NCI-H1105 treated with DMSO at 0.1 percent for 48 hours (cell line): ENCODE data around the gene COX6B2.
"Not testable (repeated sequence)": the region's sequence is repeated elsewhere in the genome, so short reads cannot be mapped to it uniquely, and the experiment has no call there.

Source experiments
- DNase-seq: peaks from one replicate; lab custom pipeline; 2025; lab: John Stamatoyannopoulos, UW

The COX6B2 gene, protein sequence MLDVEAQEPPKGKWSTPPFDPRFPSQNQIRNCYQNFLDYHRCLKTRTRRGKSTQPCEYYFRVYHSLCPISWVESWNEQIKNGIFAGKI

DNA sequence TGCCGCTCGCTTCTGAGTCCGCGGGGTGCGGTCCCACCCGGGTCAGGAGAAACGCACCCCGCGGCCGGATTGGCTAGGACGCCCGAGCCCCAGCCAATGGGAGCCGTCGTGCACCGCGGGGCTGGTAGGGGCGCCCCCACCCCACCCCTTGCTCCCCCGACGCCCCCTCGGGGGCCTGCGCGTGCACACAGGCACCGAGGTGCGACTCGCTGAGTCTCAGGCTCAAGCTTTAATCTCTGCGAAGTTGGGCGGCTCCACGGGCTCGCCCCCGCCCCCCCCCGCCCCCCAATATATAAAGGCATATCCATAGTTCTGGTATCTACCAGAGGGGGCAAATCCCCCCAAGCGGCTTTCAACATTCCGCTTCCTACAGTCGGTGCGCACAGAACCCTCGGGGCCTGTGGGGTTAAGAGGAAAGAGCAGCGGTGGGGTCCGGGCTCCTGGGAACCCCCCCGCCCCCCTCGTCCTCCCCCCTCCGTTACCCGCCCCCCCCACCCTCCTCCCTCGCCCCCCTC is at the start of gene COX6B2:
Gene COX6B2, minus strand, starts transcription at position 22 of the 515 bp plus-strand sequence. CDS start 198 bp downstream, outside the sequence.
- no peak for DNase-seq

DNA sequence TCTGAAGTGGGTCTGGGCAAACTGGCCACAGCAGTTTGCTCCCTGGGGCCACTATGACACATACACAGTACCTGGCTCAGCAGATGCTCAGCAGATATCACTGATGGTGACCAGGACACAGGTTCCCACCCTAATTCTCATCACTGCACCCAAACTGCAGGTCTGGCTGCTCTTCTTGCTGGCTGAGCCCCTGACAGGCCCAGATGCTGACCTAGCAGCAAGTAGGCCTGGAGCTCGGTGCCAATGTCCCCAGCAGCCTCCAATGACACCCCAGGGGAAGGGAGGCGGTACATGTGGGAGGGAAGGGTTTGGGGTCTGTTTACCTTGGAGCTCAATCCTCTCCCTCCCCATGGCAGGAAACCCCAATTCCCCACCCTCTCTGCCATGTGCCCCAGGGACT is 48.0 kb upstream of the COX6B2 start:
- no peak for DNase-seq

DNA sequence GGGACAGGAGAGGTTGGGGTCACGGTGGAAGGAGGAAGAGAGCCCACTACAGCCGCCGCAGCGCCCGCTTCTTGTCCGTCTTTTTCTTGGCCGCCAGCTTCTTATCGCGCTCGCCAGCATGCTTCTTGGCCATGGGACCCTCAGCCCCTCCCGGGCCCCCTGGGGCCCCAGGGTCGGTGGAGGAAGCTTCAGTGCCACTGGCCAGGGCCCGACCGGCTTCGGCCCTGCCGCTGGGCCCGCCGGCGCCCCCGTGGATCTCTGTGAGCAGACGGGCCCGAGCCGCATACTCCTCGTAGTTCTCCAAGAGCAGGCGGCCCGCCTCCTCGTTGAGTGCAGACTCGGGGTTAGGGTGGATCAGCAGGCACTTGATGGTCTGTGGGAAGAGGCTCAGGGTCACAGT is 46.9 kb upstream of the COX6B2 start:
- not testable (repeated sequence) for DNase-seq

DNA sequence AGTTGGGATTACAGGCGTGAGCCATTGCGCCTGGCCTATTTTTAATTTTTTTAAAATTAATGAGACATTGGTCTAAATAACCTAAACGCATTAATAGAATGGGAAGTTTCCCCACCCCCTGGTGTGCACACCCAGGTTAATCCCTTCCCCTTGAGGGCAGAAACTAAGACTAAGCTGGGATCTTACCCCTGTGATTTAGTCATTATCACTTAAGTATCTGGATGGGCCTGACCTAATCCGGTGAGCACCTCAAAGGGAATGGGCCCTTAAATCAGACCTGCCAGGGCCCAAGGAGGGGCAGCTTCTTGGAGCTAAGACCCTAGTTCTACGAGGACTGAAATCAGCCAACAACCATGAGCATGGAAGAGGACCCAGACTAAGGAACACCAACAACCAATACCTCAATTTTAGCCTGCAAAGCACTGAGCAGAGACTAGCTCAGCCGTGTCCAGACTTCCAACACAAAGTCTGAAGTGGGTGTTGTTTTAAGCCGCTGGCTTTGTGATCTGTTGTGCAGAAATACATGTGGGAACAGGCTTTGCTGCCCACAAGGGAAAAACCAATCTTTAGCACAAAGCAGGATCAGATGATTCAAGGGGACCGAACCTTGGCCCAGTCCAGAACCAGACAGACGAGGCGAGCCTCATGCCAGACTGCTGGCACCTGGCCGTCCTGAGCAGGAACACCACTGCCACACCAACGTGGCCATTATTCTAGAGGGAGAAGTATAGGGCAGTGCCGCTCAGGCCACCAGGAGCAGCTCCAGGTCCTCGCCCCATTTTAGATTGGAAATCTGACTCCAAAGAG is 46.0 kb upstream of the COX6B2 start:
- DNase-seq = no peak

DNA sequence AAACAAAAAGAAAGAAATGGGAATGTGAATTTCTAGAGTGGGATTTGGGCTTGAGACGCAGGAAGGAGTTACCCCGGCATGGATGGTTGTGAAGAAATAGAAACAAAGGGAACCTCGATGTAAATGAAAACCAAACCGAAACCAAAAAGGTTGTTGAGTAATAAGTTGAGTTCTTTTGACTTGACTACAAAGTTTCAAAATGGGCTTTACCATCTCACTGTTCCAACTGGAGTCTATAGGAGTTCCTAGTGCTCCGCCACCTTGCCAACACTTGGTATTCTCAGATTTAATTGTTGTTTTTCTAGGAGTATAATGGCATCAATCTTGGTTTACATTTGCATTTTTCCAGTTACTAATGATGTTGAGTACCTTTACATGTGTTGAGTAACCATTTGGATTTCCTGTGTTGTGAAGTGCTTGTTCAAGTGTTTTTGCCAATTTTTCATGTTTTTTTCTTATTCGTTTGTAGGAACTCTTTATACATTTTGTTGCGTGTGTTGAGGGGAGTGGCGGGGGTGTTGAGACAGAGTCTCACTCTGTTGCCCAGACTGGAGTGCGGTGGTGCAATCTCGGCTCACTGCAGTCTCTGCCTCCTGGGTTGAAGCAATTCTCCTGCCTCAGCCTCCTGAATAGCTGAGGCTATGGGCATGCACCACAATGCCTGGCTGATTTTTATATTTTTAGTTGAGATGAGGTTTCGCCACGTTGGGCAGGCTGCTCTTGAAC is 43.8 kb upstream of the COX6B2 start:
- DNase-seq = no peak

DNA sequence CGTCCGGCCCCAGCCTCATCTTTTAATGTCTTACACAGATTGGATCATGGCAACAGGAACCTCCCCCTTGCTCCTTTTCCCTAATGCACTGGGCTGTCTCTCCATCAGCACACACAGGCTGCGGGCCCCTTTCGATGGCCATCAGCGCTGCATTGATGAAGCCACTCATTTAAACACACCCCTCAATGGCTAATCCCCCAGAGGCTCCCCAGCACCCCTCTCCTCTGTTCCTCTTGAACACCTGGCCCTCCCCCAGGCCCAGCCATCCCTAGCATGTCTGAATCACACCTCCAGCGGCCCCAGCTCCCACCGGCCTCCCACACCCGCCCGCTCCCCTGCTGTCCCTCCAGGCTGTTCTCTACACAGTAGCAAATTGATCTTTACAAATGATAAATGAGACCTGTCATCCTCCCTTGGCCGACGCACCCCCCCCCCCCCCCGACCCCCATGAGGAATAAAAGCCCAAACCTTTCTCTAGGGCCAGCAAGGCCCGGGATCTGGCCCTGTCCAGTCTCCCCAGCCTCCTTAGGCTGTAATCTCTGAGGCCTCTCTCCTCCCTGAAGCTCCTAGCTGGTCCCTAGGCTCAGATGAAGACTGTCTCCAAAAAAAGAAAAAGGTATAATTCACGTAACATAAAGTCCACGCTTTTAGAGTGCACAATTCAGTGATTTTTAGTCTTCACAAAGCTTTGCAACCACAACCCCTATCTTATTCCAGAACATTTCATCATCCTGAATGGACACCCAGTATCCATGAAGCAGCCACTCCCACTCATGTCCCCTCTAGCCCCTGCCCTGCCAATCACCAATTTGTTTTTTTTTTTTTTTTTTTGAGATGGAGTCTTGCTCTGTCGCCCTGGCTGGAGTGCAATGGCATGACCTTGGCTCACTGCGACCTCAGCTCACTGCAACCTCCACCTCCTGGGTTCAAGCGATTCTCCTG is 38.6 kb upstream of the COX6B2 start:
- DNase-seq = no peak

DNA sequence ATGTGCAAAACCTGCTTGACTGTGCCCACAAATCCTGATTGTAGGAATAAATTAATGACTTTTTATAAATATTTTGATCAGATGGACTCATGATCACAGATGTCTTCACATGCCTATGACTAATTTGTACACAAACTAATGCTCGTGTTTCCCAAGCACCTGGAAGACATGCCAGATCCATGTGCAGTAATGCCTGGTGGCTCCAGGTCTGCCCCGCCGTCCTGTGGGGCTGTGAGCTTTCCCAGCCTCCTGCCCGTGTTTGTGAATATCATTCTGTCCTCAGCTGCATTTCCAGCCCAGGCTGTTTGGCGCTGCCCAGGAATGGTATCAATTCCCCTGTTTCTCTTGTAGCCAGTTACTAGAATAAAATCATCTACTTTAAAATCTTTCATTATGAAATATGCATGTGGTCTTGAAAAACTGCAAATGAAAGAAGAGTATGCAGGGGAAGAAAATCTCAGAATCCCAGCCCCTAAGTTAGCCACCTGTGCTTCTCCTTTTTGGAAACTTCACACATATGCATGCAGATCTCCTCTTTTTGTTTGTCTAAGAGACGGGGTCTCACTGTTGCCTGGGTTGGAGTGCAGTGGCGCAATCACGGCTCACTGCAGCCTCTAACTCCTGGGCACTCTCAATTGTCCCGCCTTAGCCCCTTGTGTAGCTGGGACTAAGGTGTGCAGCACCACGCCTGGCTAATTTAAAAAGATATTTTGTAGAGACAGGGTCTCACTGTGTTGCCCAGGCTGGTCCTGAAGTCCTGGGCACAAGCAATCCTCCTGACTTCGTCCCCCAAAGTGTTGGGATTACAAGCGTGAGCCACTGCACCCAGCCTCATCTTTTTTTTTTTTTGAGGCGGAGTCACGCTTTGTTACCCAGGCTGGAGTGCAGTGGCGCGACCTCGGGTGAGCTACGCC is 37.4 kb upstream of the COX6B2 start:
- DNase-seq = no peak

DNA sequence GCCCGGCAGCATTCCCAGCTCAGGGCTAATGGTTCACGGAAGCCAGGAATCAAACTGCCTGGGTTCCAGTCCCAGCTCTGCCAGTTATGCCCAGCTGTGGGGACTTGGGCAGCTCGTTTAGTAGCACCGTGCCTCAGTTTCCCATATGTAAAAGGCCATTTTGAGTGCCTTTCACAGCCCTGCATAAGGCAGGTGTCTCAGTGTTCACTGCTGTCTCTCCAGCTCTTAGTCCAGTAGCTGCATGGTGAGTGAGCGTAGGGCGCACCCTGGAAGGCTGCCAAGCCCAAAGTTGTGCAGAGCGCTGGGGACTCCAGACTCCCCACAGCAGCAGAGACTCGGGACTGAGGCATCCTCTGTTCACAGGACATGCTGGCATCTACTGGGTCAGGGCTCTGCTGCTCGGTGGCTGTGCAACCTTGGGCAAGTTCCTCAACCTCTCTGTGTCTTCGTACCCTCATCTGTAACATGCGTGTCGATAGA is 36.7 kb upstream of the COX6B2 start:
- no peak for DNase-seq

DNA sequence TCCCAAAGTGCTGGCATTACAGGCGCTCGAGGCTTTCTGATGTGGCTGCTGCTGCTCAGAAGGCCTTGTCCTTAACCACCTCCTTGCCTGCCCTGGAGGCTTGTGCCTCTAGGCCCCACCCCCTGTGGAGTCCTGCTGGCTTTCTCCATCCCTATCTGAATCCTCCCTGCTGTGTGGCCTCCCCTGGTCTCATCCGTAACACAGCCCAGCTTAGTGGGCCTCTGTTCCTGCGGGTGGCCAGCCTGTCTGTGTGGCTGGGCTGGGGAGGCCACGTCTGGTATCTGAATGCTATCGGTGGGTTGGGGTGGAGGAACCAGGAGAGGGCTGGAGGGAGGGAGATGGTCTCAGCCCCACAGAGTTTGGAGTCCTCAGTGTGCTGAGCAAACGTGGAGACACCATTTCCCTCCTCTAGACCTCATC is 36.0 kb upstream of the COX6B2 start:
- no peak for DNase-seq

DNA sequence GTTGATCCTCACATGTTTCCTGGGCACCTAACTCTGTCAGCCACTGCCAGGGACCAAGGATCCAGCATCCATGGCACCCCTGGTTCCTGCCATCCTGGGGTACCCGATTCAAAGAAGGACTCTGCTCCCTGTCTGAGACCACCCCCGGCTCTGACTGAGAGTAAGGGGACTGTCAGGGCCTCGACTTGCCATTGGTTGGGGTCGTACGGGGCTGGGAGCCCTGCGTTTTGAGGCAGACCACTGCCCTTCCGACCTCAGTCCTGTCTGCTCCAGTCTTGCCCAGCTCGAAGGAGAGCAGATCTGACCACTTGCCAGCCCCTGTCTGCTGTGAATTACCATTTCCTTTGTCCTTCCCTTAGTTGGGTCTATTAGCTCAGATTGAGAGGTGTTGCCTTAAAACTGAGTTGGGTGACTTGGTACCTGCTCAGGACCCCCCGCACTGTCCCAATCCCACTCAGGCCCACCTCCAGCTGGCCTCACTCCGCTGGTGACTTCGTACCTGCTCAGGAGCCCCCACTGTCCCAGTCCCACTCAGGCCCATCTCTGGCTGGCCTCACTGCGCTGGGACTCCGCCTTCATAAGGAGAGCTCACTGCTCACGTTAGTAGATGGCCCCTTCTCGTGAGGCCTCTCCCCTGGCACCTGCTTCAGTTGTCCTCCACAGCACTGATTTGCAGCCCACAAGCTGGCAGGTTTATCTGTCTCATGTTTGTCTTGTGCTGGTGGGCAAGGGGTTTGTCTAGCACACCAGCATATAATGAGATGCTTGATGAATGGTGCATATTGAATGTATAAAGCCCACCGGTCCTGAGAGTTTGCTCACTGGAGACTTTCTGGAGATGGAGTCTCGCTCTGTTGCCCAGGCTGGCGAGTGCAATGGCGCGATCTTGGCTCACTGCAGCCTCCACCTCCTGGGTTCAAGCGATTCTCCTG is 35.1 kb upstream of the COX6B2 start:
- no peak for DNase-seq

DNA sequence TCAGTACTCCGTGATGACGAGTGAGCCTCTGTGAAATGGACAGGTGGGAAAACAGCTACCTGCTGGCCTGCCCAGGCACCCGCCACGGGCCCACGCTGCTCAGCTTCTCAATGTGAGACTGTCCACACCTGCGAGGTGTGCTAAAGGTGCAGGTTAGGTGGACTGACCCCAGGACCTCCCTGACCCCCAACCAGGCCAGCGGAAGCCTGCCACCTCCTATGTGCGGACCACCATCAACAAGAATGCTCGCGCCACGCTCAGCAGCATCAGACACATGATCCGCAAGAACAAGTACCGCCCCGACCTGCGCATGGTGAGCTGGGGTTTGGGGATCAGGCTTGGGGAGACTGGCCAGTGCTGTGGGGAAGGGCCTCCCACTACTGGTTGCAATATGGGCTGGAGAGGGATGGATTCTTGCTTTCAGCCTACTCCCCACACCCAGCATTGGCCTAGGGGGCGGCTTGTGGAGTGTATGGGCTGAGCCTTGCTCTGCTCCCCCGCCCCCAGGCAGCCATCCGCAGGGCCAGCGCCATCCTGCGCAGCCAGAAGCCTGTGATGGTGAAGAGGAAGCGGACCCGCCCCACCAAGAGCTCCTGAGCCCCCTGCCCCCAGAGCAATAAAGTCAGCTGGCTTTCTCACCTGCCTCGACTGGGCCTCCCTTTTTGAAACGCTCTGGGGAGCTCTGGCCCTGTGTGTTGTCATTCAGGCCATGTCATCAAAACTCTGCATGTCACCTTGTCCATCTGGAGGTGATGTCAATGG is 33.4 kb upstream of the COX6B2 start:
- no peak for DNase-seq

DNA sequence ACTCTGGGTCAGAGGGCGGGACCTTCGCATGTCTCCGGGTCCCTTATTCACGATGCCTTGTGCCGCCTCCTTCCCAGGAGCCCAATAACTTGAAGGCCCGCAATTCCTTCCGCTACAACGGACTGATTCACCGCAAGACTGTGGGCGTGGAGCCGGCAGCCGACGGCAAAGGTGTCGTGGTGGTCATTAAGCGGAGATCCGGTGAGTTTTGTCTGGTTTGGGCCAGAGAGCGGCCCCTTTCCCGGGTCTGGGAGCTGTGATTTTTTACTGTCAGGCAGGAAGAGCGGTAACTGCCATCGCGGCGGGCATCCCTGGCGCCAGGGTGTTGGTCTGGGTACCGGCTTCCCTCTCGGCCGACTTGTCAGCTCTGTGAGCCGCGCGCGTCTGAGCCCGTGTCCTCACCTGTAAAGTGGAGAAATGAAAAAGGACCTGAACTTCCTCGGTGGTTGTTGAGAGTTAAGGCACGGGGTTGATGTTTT is 32.0 kb upstream of the COX6B2 start:
- DNase-seq = no peak

DNA sequence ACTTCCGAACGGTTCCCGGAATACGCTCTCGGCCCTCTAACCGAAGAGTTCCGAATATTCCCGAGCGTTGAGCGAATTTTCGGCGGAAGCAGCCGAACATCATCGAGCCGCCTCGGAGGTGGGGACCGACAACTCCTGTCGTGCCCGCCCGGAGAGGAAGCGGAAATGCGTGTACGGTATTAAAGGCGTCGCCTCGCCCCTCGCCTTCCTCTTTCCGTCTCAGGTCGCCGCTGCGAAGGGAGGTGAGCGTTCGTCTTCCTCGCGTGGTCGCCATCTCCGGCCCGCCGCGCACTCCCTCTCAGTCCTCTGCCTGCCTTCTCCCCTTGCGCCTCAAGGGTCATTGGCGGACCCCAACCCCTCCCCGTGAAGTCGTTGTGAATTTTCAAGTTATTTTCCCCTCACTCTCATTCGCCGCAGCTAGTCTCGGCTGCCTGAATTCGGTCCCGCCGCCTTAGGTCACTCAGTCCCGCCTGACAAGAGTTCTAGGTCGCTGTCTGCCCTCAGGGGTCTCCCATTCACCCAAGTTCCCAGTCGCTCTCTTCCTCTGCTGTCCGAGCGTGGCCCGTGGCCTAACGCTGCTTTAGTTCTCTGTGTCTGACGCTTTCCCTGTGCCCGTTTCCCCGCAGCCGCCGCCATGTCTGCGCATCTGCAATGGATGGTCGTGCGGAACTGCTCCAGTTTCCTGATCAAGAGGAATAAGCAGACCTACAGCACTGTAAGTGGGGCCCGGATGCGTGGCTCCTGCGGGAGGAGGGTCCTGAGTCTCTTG is 31.4 kb upstream of the COX6B2 start, which contains the start of gene RPL28:
Gene RPL28, plus strand, starts transcription at position 209 of the 769 bp plus-strand sequence. Its CDS starts 426 bp downstream, at position 635.
- DNase-seq = peak; percentile 99

DNA sequence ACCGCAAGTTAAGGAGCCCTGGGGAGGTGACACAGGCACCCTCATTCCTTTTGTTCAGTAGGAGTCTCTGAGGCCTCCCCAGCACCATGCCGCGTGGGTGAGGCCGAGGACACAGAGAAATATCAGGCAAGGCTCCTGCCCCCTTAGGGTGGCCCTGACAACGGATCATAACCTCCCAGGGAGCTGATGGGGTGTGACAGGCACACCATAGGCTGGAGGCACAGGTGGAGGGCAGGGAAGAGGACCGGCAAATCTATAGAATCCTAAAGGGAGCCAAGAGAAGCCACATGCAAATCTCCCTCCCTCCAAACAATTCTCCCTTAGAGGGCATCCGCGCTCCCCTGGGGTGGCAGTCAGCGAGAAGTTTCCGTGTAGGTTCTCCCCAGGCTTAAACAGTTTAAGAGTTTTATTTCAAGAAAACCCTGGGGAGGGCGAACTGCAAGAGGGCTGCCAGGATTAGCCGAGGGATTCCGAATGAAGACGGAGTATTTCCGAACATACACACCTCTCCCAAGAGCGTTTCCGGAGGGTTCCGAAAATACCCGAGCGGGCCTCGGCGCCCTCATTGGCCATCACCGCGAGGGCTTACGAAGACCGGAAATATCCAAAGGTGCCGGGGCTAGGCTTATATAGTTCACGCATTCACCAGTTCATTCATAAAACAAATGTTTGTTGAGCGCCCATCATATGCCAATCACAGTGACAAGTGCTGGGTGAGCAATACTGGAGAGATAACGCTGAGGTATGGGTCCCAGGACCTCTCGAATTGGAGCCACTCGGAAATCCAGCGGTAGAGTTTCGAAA is 30.6 kb upstream of the COX6B2 start:
- DNase-seq = peak; percentile 98

DNA sequence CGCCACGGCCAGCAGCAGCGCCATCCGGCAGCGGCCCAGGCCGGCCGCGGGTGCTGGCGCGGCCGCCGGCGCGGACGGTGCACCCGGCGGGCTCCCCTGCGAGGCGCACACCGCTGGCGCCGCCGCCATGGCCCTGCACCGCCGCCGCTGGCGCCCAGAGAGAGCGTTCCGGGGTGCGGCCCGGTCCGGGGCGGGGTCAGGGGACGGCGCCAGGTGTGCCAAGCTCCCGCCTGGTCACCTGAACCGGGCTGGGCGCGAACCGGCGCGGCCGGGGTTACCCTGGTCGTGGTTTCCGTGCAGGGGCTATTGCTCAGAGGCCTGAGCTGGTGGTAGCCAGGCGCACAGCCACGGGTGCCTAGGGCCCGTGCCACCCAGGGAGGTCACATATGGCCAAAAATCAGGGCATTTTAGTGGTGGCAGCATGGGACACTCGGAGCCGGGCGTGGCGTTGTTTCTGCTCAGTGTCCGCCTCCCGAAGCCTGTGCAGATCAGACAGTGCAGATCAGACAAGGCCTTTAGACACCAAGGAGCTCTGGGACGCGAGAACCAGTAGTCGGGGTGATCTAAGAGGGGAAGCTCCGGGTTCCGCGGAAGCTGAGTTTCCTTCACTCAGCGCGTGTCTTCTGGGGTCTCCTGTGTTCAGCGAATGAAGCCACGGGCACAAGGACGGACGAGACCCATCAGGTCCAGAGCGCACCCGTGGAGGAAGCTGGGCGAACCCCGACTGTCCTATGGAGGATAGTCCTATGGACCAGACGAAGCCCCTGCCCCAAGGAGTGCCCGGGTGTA is 29.8 kb upstream of the COX6B2 start, which contains the start of gene TMEM238:
Gene TMEM238, minus strand, starts transcription at position 162 of the 789 bp plus-strand sequence. Its CDS starts 33 bp downstream, at position 129.
- peak; percentile 46 for DNase-seq
